ENCODE measurements around the gene BCKDHB.

The BCKDHB gene

GRCh38 chr6:80163754-80164187, 57.3 kb downstream of the BCKDHB start:
- TF ChIP-seq SPI1 (IDR thresholded peaks at IDR 0.05; ENCODE audit: borderline replicate concordance, low read depth) (no peak; the same call in 1 of the 2 replicates), REST (IDR thresholded peaks at IDR 0.05; ENCODE audit: insufficient replicate concordance, low read depth) (no peak)
- no peaks in the 10 kb centered on the region for H3K27me3 ChIP-seq (ENCODE audit: insufficient read depth, poor library complexity, severe bottlenecking)
- no peak overlapping the region for H3K4me3 ChIP-seq (replicated peaks; ENCODE audit: insufficient read depth, low read length)
- peak in 1 of 2 experiments; percentile 45 for DNase-seq (ENCODE audit: low read depth in 1 of 2, low spot score in 1 of 2)
- no peak overlapping the region for H3K27ac ChIP-seq (replicated peaks)

GRCh38 chr6:80165143-80165542, 58.7 kb downstream of the BCKDHB start:
- Histone ChIP-seq H3K4me3 (replicated peaks; ENCODE audit: insufficient read depth, low read length) (no peak overlapping the region), H3K27me3 (ENCODE audit: insufficient read depth, poor library complexity, severe bottlenecking) (no peaks in the 10 kb centered on the region), H3K27ac (replicated peaks) (peak overlapping the region; percentile 49)
- TF ChIP-seq SPI1 (IDR thresholded peaks at IDR 0.05; ENCODE audit: borderline replicate concordance, low read depth) (no peak), POLR2AphosphoS5 (IDR thresholded peaks at IDR 0.05; ENCODE audit: low read depth) (peak; percentile 59; the same call in 1 of the 2 replicates), GABPA (IDR thresholded peaks at IDR 0.05; ENCODE audit: low read depth) (0 out of 2 replicates have a peak, but pooled peaks have one; percentile 17)
- DNase-seq (ENCODE audit: low read depth in 1 of 2, low spot score in 1 of 2) = peak; percentile 7 to 79

GRCh38 chr6:80165819-80166218, 59.3 kb downstream of the BCKDHB start:
- no peak for TF ChIP-seq GABPA (IDR thresholded peaks at IDR 0.05; ENCODE audit: low read depth)
- TF ChIP-seq CTCF (IDR thresholded peaks at IDR 0.05; ENCODE audit: insufficient read depth, low read length) = no peak
- no peak for TF ChIP-seq POLR2AphosphoS5 (IDR thresholded peaks at IDR 0.05; ENCODE audit: low read depth)
- TF ChIP-seq SPI1 (IDR thresholded peaks at IDR 0.05; ENCODE audit: borderline replicate concordance, low read depth) = no peak
- TF ChIP-seq REST (IDR thresholded peaks at IDR 0.05; ENCODE audit: insufficient replicate concordance, low read depth) = no peak
- Histone ChIP-seq H3K4me3 (replicated peaks; ENCODE audit: insufficient read depth, low read length) (no peak overlapping the region), H3K27ac (replicated peaks) (peak overlapping the region; percentile 49), H3K27me3 (ENCODE audit: insufficient read depth, poor library complexity, severe bottlenecking) (no peaks in the 10 kb centered on the region)
- no peak for DNase-seq (ENCODE audit: low read depth in 1 of 2, low spot score in 1 of 2)

GRCh38 chr6:80170433-80170832, 64.0 kb downstream of the BCKDHB start:
- Histone ChIP-seq H3K27me3 (ENCODE audit: insufficient read depth, poor library complexity, severe bottlenecking) (no peaks in the 10 kb centered on the region), H3K4me3 (replicated peaks; ENCODE audit: insufficient read depth, low read length) (no peak overlapping the region), H3K27ac (replicated peaks) (no peak overlapping the region)
- TF ChIP-seq REST (IDR thresholded peaks at IDR 0.05; ENCODE audit: insufficient replicate concordance, low read depth) (no peak), POLR2AphosphoS5 (IDR thresholded peaks at IDR 0.05; ENCODE audit: low read depth) (no peak), CTCF (IDR thresholded peaks at IDR 0.05; ENCODE audit: insufficient read depth, low read length) (no peak), GABPA (IDR thresholded peaks at IDR 0.05; ENCODE audit: low read depth) (no peak), SPI1 (IDR thresholded peaks at IDR 0.05; ENCODE audit: borderline replicate concordance, low read depth) (no peak)
- no peak for DNase-seq (ENCODE audit: low read depth in 1 of 2, low spot score in 1 of 2)

Measured in HL-60 (cell line).